HEK293 (cell line): ENCODE results near the gene SMIM22.
A peak's percentile ranks its signal among the peaks of the same experiment; 100 is the strongest.

Experiments
- CTCF ChIA-PET: fragments of 350-600 bp; formaldehyde crosslinking; extraction: SDS; loops from one replicate; lab custom pipeline; 2021; ENCODE audit warnings: antibody characterized with exemption; lab: Yijun Ruan, JAX
- POLR2A ChIA-PET: fragments of 300-600 bp; formaldehyde crosslinking; extraction: SDS; loops from one replicate; lab custom pipeline; 2020; ENCODE audit warnings: antibody characterized with exemption, inconsistent platforms; lab: Yijun Ruan, JAX
- H3K27ac ChIP-seq: fragments of 200-500 bp; sonication (Bioruptor generic); 2 replicates; pipeline ENCODE4 v1.5.1; 2014; ENCODE audit warnings: low read depth, low read length, control low read depth, inconsistent platforms; ENCODE audit errors: extremely low read depth
- H3K36me3 ChIP-seq, 2 experiments: fragments of 200-500 bp in 1 of 2; sonication (Bioruptor generic) in 1 of 2; 1 replicate in 1 of 2; 2 replicates in 1 of 2; pipeline ENCODE4 v1.5.1; 2014 to 2017; ENCODE audit warnings: inconsistent platforms in 2 of 2, low read length in 2 of 2; ENCODE audit not compliant: control insufficient read depth in 2 of 2, insufficient read depth in 1 of 2
- H3K4me1 ChIP-seq: fragments of 200-500 bp; sonication (Bioruptor generic); 2 replicates; pipeline ENCODE4 v1.5.1; 2014; ENCODE audit warnings: mild to moderate bottlenecking, low read length, inconsistent platforms; ENCODE audit not compliant: control insufficient read depth, insufficient read depth
- H3K4me3 ChIP-seq: 2 replicates; pipeline ENCODE4 v1.5.1; 2011; ENCODE audit warnings: low read depth, mild to moderate bottlenecking, control low read depth, low read length, moderate library complexity
- H3K9me3 ChIP-seq: fragments of 200-500 bp; sonication (Bioruptor generic); 2 replicates; pipeline ENCODE4 v1.5.1; 2014; ENCODE audit warnings: low read depth, low read length, inconsistent platforms; ENCODE audit not compliant: control insufficient read depth, insufficient read depth
- GLI2 ChIP-seq: fragments of 450-650 bp; formaldehyde crosslinking; IDR thresholded peaks from 2 replicates; pipeline ENCODE4; 2017; ENCODE audit warnings: missing biosample characterization, missing genetic modification characterization, low read depth, borderline replicate concordance
- MYNN ChIP-seq: fragments of 450-650 bp; formaldehyde crosslinking; IDR thresholded peaks from 2 replicates; pipeline ENCODE4 v1.5.1; 2016; ENCODE audit warnings: missing biosample characterization, missing genetic modification characterization, borderline replicate concordance
- PRDM10 ChIP-seq: fragments of 450-650 bp; formaldehyde crosslinking; IDR thresholded peaks from 2 replicates; pipeline ENCODE4 v1.5.1; 2016; ENCODE audit warnings: missing biosample characterization, missing genetic modification characterization
- YY1 ChIP-seq: fragments of 450-650 bp; formaldehyde crosslinking; IDR thresholded peaks from 2 replicates; pipeline ENCODE4 v1.5.1; 2018; ENCODE audit warnings: missing biosample characterization, missing genetic modification characterization
- ZFP37 ChIP-seq: fragments of 450-650 bp; formaldehyde crosslinking; IDR thresholded peaks from 2 replicates; pipeline ENCODE4 v1.5.1; 2016; ENCODE audit warnings: missing biosample characterization, missing genetic modification characterization
- ZNF140 ChIP-seq: fragments of 450-650 bp; formaldehyde crosslinking; IDR thresholded peaks from 2 replicates; pipeline ENCODE4 v1.5.1; 2016; ENCODE audit warnings: missing biosample characterization, missing genetic modification characterization
- ZNF155 ChIP-seq: fragments of 450-650 bp; formaldehyde crosslinking; IDR thresholded peaks from 2 replicates; pipeline ENCODE4 v1.5.1; 2016; ENCODE audit warnings: missing biosample characterization, missing genetic modification characterization
- ZNF175 ChIP-seq: fragments of 450-650 bp; formaldehyde crosslinking; IDR thresholded peaks from 2 replicates; pipeline ENCODE4 v1.5.1; 2016; ENCODE audit warnings: missing biosample characterization, missing genetic modification characterization
- ZNF202 ChIP-seq: fragments of 450-650 bp; formaldehyde crosslinking; IDR thresholded peaks from 2 replicates; pipeline ENCODE4 v1.5.1; 2016; ENCODE audit warnings: missing biosample characterization, missing genetic modification characterization, borderline replicate concordance
- ZNF324 ChIP-seq: fragments of 450-650 bp; formaldehyde crosslinking; IDR thresholded peaks from 2 replicates; pipeline ENCODE4 v1.5.1; 2016; ENCODE audit warnings: missing biosample characterization, missing genetic modification characterization
- ZNF366 ChIP-seq: fragments of 450-650 bp; formaldehyde crosslinking; conservative IDR thresholded peaks from 2 replicates; pipeline ENCODE4 v1.5.1; 2016; ENCODE audit warnings: missing biosample characterization, missing genetic modification characterization
- ZNF404 ChIP-seq: fragments of 450-650 bp; formaldehyde crosslinking; IDR thresholded peaks from 2 replicates; pipeline ENCODE4 v1.5.1; 2017; ENCODE audit warnings: missing biosample characterization, missing genetic modification characterization
- ZNF501 ChIP-seq: fragments of 450-650 bp; formaldehyde crosslinking; IDR thresholded peaks from 2 replicates; pipeline ENCODE4 v1.5.1; 2016; ENCODE audit warnings: missing biosample characterization, missing genetic modification characterization
- ZNF530 ChIP-seq: fragments of 450-650 bp; formaldehyde crosslinking; IDR thresholded peaks from 2 replicates; pipeline ENCODE4 v1.5.1; 2016; ENCODE audit warnings: low read depth, missing biosample characterization, missing genetic modification characterization
- ZNF623 ChIP-seq: fragments of 450-650 bp; formaldehyde crosslinking; IDR thresholded peaks from 2 replicates; pipeline ENCODE4 v1.5.1; 2016; ENCODE audit warnings: missing biosample characterization, missing genetic modification characterization
- ZNF639 ChIP-seq: fragments of 450-650 bp; formaldehyde crosslinking; IDR thresholded peaks from 2 replicates; pipeline ENCODE4 v1.5.1; 2016; ENCODE audit warnings: missing biosample characterization, missing genetic modification characterization
- ZNF660 ChIP-seq: fragments of 450-650 bp; IDR thresholded peaks from 2 replicates; pipeline ENCODE4 v1.5.1; 2018; ENCODE audit warnings: missing biosample characterization, mild to moderate bottlenecking, missing genetic modification characterization
- ZNF670 ChIP-seq: fragments of 450-650 bp; formaldehyde crosslinking; IDR thresholded peaks from 2 replicates; pipeline ENCODE4 v1.5.1; 2016; ENCODE audit warnings: missing biosample characterization, missing genetic modification characterization, low read depth
- ZNF837 ChIP-seq: fragments of 450-650 bp; formaldehyde crosslinking; IDR thresholded peaks from 2 replicates; pipeline ENCODE4 v1.5.1; 2016; ENCODE audit warnings: missing biosample characterization, missing genetic modification characterization
- TF ChIP-seq, protein P1 (sequence below): fragments of 450-650 bp; IDR thresholded peaks from 2 replicates; pipeline ENCODE4 v1.5.1; 2018; ENCODE audit warnings: missing biosample characterization, missing genetic modification characterization
- TF ChIP-seq, protein P2 (sequence below): fragments of 450-650 bp; formaldehyde crosslinking; IDR thresholded peaks from 2 replicates; pipeline ENCODE4 v1.5.1; 2017; ENCODE audit warnings: missing biosample characterization, missing genetic modification characterization
- TF ChIP-seq, protein P3 (sequence below): fragments of 450-650 bp; formaldehyde crosslinking; IDR thresholded peaks from 2 replicates; pipeline ENCODE4 v1.5.1; 2017; ENCODE audit warnings: missing biosample characterization, missing genetic modification characterization

The SMIM22 gene

DNA sequence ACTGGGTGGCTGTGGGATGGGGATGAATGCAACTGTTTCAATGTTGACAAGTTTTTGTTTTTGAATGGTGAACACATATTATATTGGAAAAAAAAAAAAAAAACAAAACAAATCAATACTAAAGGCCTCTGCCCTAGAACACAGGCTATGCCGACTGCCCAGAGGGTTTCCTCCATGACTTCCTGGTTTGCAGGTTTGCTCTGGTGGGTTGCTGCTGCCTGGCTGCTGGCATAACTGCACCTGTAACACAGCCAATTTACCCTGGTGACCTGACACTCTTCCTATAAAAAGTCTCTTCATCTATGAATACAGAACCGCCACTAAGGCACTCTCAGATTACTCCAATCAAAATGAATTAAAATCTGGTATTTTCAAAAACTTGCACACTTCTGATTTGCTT lies 41.6 kb downstream of the SMIM22 start:
- H3K9me3 ChIP-seq, result no peaks in the 10 kb centered on the region
- H3K27ac ChIP-seq, result no peak overlapping the region
- H3K4me3 ChIP-seq, result no peak overlapping the region
- H3K36me3 ChIP-seq, result peaks cover 30 to 95% of the 10 kb centered on the region in 2 experiments
- CTCF ChIA-PET, result interaction anchor here (1.3 kb wide), 1 partner anchor 119 kb away, joined by 3 read pairs; no protein-coding TSS in a partner anchor
- H3K4me1 ChIP-seq, result no peaks in the 10 kb centered on the region
- POLR2A ChIA-PET, result interaction anchor here (1.1 kb wide), 1 partner anchor 102 kb away, joined by 3 read pairs; the partner anchor contains the start of gene DNAAF8
- no peak for TF ChIP-seq ZNF175 (tag by site-specific recombination)
- TF ChIP-seq, protein P1, sequence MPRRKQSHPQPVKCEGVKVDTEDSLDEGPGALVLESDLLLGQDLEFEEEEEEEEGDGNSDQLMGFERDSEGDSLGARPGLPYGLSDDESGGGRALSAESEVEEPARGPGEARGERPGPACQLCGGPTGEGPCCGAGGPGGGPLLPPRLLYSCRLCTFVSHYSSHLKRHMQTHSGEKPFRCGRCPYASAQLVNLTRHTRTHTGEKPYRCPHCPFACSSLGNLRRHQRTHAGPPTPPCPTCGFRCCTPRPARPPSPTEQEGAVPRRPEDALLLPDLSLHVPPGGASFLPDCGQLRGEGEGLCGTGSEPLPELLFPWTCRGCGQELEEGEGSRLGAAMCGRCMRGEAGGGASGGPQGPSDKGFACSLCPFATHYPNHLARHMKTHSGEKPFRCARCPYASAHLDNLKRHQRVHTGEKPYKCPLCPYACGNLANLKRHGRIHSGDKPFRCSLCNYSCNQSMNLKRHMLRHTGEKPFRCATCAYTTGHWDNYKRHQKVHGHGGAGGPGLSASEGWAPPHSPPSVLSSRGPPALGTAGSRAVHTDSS (tag by site-specific recombination), result no peak
- TF ChIP-seq ZNF366 (tag by site-specific recombination), result no peak
- TF ChIP-seq, protein P2, sequence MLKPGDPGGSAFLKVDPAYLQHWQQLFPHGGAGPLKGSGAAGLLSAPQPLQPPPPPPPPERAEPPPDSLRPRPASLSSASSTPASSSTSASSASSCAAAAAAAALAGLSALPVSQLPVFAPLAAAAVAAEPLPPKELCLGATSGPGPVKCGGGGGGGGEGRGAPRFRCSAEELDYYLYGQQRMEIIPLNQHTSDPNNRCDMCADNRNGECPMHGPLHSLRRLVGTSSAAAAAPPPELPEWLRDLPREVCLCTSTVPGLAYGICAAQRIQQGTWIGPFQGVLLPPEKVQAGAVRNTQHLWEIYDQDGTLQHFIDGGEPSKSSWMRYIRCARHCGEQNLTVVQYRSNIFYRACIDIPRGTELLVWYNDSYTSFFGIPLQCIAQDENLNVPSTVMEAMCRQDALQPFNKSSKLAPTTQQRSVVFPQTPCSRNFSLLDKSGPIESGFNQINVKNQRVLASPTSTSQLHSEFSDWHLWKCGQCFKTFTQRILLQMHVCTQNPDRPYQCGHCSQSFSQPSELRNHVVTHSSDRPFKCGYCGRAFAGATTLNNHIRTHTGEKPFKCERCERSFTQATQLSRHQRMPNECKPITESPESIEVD, result no peak
- no peak for TF ChIP-seq ZNF837 (tag by site-specific recombination)
- TF ChIP-seq YY1, result no peak
- TF ChIP-seq ZNF155 (tag by site-specific recombination), result no peak
- TF ChIP-seq, protein P3, sequence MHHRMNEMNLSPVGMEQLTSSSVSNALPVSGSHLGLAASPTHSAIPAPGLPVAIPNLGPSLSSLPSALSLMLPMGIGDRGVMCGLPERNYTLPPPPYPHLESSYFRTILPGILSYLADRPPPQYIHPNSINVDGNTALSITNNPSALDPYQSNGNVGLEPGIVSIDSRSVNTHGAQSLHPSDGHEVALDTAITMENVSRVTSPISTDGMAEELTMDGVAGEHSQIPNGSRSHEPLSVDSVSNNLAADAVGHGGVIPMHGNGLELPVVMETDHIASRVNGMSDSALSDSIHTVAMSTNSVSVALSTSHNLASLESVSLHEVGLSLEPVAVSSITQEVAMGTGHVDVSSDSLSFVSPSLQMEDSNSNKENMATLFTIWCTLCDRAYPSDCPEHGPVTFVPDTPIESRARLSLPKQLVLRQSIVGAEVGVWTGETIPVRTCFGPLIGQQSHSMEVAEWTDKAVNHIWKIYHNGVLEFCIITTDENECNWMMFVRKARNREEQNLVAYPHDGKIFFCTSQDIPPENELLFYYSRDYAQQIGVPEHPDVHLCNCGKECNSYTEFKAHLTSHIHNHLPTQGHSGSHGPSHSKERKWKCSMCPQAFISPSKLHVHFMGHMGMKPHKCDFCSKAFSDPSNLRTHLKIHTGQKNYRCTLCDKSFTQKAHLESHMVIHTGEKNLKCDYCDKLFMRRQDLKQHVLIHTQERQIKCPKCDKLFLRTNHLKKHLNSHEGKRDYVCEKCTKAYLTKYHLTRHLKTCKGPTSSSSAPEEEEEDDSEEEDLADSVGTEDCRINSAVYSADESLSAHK, result no peak
- TF ChIP-seq ZNF324 (tag by site-specific recombination), result no peak
- TF ChIP-seq ZNF623 (tag by site-specific recombination), result no peak
- TF ChIP-seq ZNF202, result no peak
- no peak for TF ChIP-seq ZNF530
- TF ChIP-seq ZNF404, result no peak
- TF ChIP-seq MYNN (tag by site-specific recombination), result no peak

- H3K4me1 ChIP-seq, result no peaks in the 10 kb centered on the region
- no peak overlapping the region for H3K27ac ChIP-seq
- no peak overlapping the region for H3K4me3 ChIP-seq
- no peaks in the 10 kb centered on the region for H3K9me3 ChIP-seq
- CTCF ChIA-PET, result no interaction called here
- peaks cover 39 to 95% of the 10 kb centered on the region in 2 experiments for H3K36me3 ChIP-seq
- POLR2A ChIA-PET, result interaction anchor here (1.4 kb wide), 1 partner anchor 8 kb away, joined by 5 read pairs; no protein-coding TSS in a partner anchor
- TF ChIP-seq ZNF639 (peak; percentile 38; the same call in 1 of the 2 replicates), ZNF501 (0 out of 2 replicates have a peak, but pooled peaks have one; percentile 40), PRDM10 (no peak), GLI2 (tag by site-specific recombination) (peak; percentile 57; the same call in 1 of the 2 replicates), ZNF660 (tag by site-specific recombination) (no peak), ZNF670 (tag by site-specific recombination) (no peak), ZFP37 (tag by site-specific recombination) (0 out of 2 replicates have a peak, but pooled peaks have one; percentile 36), ZNF140 (tag by site-specific recombination) (peak; percentile 57; the same call in 1 of the 2 replicates)
Measured at GRCh38 chr16:4837733-4838501, 42.7 kb downstream of the SMIM22 start.
